ENCODE data around the gene TBC1D2. TPM values are rescaled to one million over a fixed set of nuclear protein-coding genes. Genes with fewer than 3 reads are reported as not detected.

The TBC1D2 gene, protein sequence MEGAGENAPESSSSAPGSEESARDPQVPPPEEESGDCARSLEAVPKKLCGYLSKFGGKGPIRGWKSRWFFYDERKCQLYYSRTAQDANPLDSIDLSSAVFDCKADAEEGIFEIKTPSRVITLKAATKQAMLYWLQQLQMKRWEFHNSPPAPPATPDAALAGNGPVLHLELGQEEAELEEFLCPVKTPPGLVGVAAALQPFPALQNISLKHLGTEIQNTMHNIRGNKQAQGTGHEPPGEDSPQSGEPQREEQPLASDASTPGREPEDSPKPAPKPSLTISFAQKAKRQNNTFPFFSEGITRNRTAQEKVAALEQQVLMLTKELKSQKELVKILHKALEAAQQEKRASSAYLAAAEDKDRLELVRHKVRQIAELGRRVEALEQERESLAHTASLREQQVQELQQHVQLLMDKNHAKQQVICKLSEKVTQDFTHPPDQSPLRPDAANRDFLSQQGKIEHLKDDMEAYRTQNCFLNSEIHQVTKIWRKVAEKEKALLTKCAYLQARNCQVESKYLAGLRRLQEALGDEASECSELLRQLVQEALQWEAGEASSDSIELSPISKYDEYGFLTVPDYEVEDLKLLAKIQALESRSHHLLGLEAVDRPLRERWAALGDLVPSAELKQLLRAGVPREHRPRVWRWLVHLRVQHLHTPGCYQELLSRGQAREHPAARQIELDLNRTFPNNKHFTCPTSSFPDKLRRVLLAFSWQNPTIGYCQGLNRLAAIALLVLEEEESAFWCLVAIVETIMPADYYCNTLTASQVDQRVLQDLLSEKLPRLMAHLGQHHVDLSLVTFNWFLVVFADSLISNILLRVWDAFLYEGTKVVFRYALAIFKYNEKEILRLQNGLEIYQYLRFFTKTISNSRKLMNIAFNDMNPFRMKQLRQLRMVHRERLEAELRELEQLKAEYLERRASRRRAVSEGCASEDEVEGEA
- polyA plus RNA-seq (2012; ENCODE audit: missing spikeins): 0.51 TPM

DNA sequence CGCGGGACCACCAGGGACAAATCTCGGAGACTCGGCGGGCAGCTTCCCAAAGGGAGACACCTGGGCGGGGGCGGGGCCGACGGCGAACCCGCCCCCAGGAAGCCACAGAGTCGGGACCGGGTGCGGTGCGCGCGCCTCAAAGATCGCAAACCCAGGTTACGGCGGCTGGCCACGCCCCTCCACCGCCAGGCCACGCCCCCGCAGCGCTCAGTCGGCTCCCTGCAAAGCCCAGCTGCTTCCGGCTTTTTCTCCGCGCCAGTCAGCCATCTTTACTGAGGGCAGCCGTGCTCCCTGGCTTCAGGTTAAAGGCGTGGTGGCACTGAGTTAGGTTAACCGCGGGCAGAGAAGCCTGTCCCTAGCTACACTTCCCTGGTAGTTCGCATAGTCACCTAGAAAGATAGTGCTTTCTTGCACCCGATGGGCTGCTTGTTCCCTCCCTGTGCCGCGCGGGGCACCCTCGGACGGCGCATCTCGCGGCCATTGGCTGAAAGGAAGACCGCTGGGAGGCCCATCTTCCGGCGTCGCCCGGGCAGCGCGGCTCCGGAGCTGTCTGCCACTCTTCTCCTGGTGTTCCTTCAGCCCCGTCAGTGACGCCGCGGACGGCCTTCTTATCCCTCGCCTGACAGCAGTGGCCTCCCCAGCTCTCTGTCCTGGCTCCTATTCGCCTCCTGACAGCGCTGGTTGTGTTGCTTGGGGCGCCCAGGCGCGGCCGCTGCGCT is at the start of gene TBC1D2:
TSS of gene TBC1D2 (minus strand) at position 72 of the 719 bp plus-strand sequence. CDS start 108 bp downstream, outside the sequence.
- DNase-seq (ENCODE audit: insufficient read length) (peak; percentile 96), FAIRE-seq (peak; percentile 81)
- TF ChIP-seq POLR2AphosphoS5 (IDR thresholded peaks at IDR 0.05; ENCODE audit: low read depth, low read length): peak; percentile 67
- peak; percentile 74; the same call in 1 of the 2 replicates for TF ChIP-seq POLR2A (IDR thresholded peaks at IDR 0.05; ENCODE audit: low read depth, low read length)
- no peak; the same call in 1 of the 2 replicates for TF ChIP-seq TAF1 (IDR thresholded peaks at IDR 0.05; ENCODE audit: borderline replicate concordance, low read depth, low read length)

DNA sequence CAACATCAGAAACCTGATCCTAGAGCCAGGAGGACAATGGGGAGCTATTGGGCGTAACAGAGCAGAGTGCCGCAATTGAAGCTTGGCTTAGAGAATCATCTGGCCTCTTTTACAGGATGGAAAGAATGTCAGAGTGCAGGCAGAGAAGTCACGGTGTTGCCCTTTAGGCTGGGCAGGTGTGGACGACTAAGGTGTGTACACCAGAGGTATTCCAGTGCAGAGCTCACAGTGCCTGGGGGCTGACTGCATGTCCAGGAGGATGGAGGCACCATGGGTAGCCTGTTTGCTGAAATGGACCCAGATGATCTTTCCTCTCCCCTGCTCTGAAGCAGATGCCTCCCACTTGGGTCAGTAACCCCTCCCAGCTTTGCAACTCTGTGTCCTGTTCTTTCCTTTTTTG is 48.9 kb upstream of the TBC1D2 start:
- FAIRE-seq: no peak
- no peak for DNase-seq (ENCODE audit: insufficient read length)
- TF ChIP-seq POLR2AphosphoS5 (IDR thresholded peaks at IDR 0.05; ENCODE audit: low read depth, low read length) (no peak), TAF1 (IDR thresholded peaks at IDR 0.05; ENCODE audit: borderline replicate concordance, low read depth, low read length) (no peak), POLR2A (IDR thresholded peaks at IDR 0.05; ENCODE audit: low read depth, low read length) (no peak)

DNA sequence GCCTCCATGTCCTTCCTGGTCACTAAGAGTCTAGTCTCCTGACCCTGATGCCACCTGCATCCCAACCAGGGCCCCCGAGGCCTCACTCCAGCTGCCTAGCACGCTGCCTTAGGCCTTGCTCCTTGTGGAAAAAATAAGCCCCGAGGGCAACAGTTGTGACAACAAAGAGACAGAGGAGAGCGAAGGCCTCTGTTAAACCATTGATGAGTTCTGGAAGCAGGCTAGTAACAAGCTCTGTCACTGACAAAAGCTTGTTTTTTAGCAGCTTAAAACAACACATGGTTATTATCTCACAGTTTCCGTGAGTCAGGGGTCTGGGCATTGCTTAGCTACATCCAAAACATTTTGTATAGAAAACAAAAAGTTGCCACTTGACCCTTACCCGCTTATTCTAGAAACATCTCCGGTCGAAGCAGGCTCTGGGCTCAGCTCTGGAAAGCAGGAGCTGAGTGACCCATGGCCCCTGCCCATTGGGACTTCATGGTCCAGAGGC is 48.2 kb upstream of the TBC1D2 start:
- TF ChIP-seq TAF1 (IDR thresholded peaks at IDR 0.05; ENCODE audit: borderline replicate concordance, low read depth, low read length) (no peak), POLR2AphosphoS5 (IDR thresholded peaks at IDR 0.05; ENCODE audit: low read depth, low read length) (no peak), POLR2A (IDR thresholded peaks at IDR 0.05; ENCODE audit: low read depth, low read length) (no peak)
- no peak for FAIRE-seq
- no peak for DNase-seq (ENCODE audit: insufficient read length)

DNA sequence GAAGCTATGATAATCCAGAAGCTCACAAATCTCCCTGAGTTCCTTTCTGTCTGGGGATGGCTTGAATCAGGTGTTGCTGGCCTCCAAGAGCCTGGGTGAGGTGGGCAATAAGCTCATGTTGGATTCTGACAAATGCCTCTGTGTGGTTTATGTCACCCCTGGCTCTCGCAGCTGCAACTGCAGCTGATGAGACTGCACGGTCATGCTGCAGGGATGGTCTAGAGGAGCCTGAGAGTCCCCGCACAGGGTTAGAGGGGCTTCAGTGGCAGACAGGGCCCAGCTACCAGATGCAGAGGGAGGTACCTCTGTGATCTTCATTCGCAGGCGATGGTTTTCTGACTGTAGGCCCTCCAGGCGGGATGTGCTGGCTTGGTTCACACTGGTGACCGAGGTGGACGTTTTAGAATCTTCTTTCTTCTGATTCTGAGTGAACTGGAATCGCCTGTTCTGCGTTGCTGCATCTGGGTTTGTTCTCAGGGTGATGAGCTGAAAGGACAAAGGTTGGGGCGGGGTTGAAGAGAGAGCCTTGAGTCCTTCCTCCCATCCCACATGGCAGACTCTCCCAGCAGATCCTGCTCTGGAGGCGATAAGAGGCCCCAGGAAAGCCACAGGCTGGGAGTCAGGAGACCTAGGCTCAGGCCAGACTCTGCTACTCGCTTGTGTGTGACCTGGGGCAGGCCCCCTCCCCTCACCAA is 47.6 kb upstream of the TBC1D2 start:
- FAIRE-seq (no peak), DNase-seq (ENCODE audit: insufficient read length) (no peak)
- TF ChIP-seq POLR2A (IDR thresholded peaks at IDR 0.05; ENCODE audit: low read depth, low read length) (no peak), POLR2AphosphoS5 (IDR thresholded peaks at IDR 0.05; ENCODE audit: low read depth, low read length) (no peak), TAF1 (IDR thresholded peaks at IDR 0.05; ENCODE audit: borderline replicate concordance, low read depth, low read length) (no peak)

DNA sequence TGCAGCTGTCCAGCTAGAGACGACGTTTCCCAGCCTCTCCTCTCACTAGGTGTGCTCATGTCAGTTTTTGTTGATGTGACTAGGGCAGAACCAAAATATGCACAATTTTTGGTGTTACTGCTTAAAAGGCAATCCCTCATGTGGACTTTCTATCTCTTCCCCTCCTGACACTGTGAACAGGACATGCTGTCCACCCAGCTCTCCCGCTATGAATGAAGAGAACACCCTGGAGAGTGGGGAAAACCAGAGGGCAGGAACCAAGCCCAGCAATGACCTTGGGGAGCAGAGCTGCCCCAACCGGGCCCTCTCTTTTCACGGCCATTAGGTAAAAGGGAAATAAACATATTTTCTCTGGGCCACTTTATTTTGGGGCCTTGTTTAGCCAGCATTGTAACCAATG is 46.7 kb upstream of the TBC1D2 start:
- TF ChIP-seq POLR2AphosphoS5 (IDR thresholded peaks at IDR 0.05; ENCODE audit: low read depth, low read length): no peak
- TF ChIP-seq TAF1 (IDR thresholded peaks at IDR 0.05; ENCODE audit: borderline replicate concordance, low read depth, low read length): no peak
- TF ChIP-seq POLR2A (IDR thresholded peaks at IDR 0.05; ENCODE audit: low read depth, low read length): no peak
- FAIRE-seq (no peak), DNase-seq (ENCODE audit: insufficient read length) (no peak)

DNA sequence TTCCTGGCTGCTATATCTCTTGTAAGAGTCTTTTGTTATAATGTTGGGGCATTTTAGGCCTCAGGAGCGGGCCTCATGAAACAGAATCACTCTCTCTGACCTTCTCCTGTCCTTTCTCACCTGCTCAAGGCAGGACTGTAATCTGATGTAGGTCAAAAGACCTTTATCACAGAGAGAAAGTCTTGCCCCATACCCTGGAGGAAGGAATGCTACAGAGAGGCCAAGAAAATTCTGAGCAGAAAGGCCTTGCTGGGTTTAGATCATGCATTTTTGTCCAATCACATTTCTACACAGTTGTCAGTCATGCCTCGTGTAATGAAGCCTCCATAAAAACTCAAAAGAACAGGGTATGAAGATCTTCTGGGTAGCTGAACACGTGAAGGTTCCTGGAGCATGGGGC is 45.2 kb upstream of the TBC1D2 start:
- FAIRE-seq: no peak
- no peak for DNase-seq (ENCODE audit: insufficient read length)
- TF ChIP-seq TAF1 (IDR thresholded peaks at IDR 0.05; ENCODE audit: borderline replicate concordance, low read depth, low read length) (no peak), POLR2A (IDR thresholded peaks at IDR 0.05; ENCODE audit: low read depth, low read length) (no peak), POLR2AphosphoS5 (IDR thresholded peaks at IDR 0.05; ENCODE audit: low read depth, low read length) (no peak)

DNA sequence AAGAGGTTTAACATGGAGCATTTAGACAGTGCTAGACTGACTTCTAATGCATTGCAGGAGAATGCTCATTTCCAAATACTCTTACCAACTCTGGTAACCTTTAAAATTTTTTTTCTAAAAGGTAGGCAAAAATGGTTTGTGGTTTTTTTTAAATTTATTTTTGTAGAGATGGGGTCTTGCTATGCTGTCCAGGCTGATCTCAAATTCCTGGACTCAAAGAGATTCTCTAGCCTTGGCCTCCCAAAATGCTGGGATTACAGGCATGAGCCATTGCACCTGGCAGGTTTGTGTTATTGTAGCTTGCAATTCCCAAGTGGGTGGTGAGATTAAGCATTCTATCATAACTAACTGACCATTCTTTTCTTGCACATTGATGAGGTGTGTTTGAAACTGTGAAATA is 43.0 kb upstream of the TBC1D2 start:
- FAIRE-seq: no peak
- DNase-seq (ENCODE audit: insufficient read length): no peak
- no peak for TF ChIP-seq TAF1 (IDR thresholded peaks at IDR 0.05; ENCODE audit: borderline replicate concordance, low read depth, low read length)
- TF ChIP-seq POLR2A (IDR thresholded peaks at IDR 0.05; ENCODE audit: low read depth, low read length): no peak
- TF ChIP-seq POLR2AphosphoS5 (IDR thresholded peaks at IDR 0.05; ENCODE audit: low read depth, low read length): no peak

DNA sequence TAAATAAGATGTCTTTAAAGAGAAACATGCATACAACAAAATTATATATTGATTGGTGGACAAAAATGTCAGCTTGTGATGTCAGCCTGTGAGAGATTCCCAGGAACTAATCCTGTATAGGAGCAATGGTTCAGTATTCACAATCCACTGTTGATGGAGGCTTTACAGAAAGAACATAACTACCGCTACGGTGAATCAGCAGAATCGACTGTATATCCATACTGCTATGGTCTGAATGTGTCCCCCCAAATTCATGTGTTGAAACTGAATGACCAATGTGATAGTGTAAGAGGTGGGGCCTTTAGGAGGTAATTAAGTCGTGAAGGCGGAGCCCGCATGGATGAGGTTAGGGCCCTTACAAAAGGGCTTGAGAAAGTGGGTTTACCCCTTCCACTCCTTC is 40.4 kb upstream of the TBC1D2 start:
- no peak for TF ChIP-seq TAF1 (IDR thresholded peaks at IDR 0.05; ENCODE audit: borderline replicate concordance, low read depth, low read length)
- TF ChIP-seq POLR2AphosphoS5 (IDR thresholded peaks at IDR 0.05; ENCODE audit: low read depth, low read length): no peak
- TF ChIP-seq POLR2A (IDR thresholded peaks at IDR 0.05; ENCODE audit: low read depth, low read length): no peak
- no peak for FAIRE-seq
- DNase-seq (ENCODE audit: insufficient read length): no peak

DNA sequence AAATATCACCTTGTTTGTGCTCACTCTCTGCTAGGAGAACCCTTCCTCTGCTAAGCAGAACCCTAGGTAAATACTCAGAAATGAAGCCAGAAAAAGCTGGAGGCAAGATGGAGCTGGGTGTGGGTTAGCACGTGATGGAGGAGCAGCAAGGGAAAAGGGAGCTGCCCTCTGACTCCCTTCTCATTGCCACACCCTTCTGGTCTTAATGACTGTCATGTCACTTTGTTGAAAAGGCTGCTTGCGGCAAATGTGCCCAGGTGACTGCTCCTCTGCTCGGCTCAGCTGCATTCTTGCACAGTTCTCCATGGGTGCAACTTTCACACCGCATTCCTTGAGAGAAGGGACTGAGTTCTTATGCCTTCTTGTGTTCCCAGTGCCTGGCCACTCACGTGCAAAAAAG is 36.4 kb upstream of the TBC1D2 start:
- TF ChIP-seq TAF1 (IDR thresholded peaks at IDR 0.05; ENCODE audit: borderline replicate concordance, low read depth, low read length) (no peak), POLR2AphosphoS5 (IDR thresholded peaks at IDR 0.05; ENCODE audit: low read depth, low read length) (no peak), POLR2A (IDR thresholded peaks at IDR 0.05; ENCODE audit: low read depth, low read length) (no peak)
- FAIRE-seq: no peak
- no peak for DNase-seq (ENCODE audit: insufficient read length)

DNA sequence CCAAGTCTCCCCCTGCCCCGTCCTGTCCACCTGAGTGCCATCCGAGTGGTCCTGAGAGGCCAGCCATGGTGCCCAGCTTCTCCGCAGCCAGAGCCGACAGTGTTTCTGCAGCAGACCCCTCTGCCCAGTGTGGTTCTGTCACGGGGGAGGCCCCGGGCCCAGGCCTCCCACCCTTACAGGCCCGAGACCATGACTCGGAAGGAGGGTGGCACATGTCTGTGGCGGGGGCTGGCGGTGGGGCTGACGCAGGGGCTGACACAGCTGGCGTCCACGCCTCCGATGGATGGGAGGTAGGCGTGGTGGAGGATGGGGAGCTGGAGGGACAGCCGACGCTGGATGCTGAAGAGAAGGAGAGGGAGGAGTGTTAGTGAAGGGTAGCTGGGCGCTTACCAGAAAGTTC is 35.0 kb upstream of the TBC1D2 start:
- DNase-seq (ENCODE audit: insufficient read length): no peak
- TF ChIP-seq POLR2AphosphoS5 (IDR thresholded peaks at IDR 0.05; ENCODE audit: low read depth, low read length): no peak
- TF ChIP-seq POLR2A (IDR thresholded peaks at IDR 0.05; ENCODE audit: low read depth, low read length): no peak
- no peak for TF ChIP-seq TAF1 (IDR thresholded peaks at IDR 0.05; ENCODE audit: borderline replicate concordance, low read depth, low read length)

More for the DNA sequence above, 35.0 kb upstream of the TBC1D2 start:
- no peak for FAIRE-seq

Measured in GM12892 (cell line).